HCEC 1CT (cell line): ENCODE measurements around the gene BBS4.
"Not testable (repeated sequence)": the region's sequence is repeated elsewhere in the genome, so short reads cannot be mapped to it uniquely, and the experiment has no call there.

Source experiments
- DNase-seq: peaks from one replicate; pipeline ENCODE4 v3.0.0-alpha.2; 2017

Gene BBS4, protein sequence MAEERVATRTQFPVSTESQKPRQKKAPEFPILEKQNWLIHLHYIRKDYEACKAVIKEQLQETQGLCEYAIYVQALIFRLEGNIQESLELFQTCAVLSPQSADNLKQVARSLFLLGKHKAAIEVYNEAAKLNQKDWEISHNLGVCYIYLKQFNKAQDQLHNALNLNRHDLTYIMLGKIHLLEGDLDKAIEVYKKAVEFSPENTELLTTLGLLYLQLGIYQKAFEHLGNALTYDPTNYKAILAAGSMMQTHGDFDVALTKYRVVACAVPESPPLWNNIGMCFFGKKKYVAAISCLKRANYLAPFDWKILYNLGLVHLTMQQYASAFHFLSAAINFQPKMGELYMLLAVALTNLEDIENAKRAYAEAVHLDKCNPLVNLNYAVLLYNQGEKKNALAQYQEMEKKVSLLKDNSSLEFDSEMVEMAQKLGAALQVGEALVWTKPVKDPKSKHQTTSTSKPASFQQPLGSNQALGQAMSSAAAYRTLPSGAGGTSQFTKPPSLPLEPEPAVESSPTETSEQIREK

GRCh38 chr15:72685925-72686794 is at the start of gene BBS4, which contains the start of gene HIGD2B:
TSS of gene BBS4 (plus strand) at chr15:72686207. CDS start at chr15:72686228, 21 bp downstream.
TSS of gene HIGD2B (minus strand) at chr15:72686182. CDS start at chr15:72676374, 9,808 bp downstream.
- DNase-seq: peak; percentile 83

DNA sequence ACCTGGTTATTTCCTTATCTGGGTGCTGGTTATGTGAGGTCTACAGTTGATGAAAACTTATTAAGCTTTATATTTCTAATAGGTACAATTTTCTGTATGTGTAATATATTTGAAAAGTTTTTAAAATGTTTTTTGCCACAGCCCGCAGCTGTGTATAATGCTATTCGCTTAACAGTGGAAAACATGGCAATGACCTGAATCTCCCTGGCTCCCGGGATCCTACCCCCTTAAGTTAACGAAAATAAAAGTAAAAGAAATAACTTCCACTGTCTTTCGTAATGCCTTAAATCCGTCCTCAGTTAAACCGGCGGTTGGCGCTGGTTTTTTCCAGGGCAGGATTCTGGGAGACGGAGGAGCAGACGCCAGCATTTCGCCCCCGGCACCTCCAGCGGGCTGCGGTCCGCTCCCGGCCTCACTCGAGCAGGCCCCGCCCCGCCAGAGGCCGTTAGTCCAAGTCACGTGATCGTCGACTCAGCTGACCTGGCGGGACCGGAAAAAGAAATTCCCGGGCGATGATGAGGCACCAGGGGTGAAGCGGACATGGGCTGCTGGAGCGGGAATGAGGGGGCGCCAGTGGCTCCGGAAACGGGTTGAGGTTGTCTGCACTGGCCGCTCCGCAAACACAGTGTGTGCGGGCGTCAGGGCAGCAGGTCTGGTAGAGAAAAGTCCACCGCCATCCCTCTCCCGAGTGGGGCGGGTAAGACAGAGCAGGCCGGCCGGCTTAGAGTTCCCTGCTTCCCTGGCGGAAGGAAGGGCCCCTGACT is 49.3 kb upstream of the BBS4 start:
- DNase-seq: peak; percentile 49

GRCh38 chr15:72639759-72640483 is 46.1 kb upstream of the BBS4 start:
- DNase-seq: not testable (repeated sequence)

DNA sequence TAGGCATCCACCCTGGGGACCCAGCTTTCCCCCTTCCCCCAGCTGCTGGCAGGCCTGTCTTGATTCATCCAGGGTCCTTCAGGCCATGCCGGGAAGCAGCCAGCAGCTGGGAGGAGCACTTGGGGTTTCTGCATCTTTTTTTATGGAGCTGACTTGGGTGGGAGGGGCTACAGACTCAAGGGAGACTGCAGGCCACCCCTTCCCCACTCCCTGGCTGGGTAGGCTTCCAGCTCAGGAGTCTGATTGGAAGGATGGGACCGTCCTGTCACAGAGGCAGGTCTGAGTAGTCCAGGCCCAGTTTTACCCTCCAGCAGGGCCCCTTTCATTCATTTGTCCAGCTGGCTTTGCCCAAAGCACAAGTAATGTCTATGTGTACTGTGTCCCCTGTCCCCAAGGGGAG is 43.7 kb upstream of the BBS4 start:
- DNase-seq: not testable (repeated sequence)

GRCh38 chr15:72648631-72649253 is 37.3 kb upstream of the BBS4 start:
- not testable (repeated sequence) for DNase-seq

- DNase-seq: not testable (repeated sequence)
Measured at GRCh38 chr15:72654397-72654796, 31.6 kb upstream of the BBS4 start, which contains the start of gene GOLGA6B. TSS of gene GOLGA6B (plus strand) at chr15:72654697. CDS start at chr15:72654738, 41 bp downstream.

DNA sequence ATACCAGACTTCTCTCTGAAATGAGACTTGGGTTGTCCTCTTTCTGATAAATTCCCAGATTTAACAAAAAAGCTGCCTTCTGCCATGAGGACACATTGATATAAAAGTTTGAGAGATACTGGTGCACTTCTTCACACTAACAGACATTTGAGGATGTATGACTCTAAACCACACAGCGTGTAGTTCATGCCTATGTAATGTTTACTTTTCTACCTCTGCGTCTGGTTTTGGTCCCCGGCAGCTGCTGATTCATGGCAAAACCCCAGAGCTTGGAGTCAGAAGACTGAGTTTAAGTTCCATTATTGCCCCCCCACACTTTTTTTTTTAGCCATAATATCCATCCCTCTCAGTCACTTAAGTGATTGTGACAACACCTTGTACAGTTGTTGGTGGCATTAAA is 30.0 kb upstream of the BBS4 start:
- DNase-seq: not testable (repeated sequence)

GRCh38 chr15:72661081-72661480 is 24.9 kb upstream of the BBS4 start:
- DNase-seq: not testable (repeated sequence)

- not testable (repeated sequence) for DNase-seq
Measured at GRCh38 chr15:72663931-72664330, 22.1 kb upstream of the BBS4 start.

GRCh38 chr15:72665706-72666105 is 20.3 kb upstream of the BBS4 start:
- DNase-seq: not testable (repeated sequence)

GRCh38 chr15:72669803-72670202 is 16.2 kb upstream of the BBS4 start:
- DNase-seq: not testable (repeated sequence)

DNA sequence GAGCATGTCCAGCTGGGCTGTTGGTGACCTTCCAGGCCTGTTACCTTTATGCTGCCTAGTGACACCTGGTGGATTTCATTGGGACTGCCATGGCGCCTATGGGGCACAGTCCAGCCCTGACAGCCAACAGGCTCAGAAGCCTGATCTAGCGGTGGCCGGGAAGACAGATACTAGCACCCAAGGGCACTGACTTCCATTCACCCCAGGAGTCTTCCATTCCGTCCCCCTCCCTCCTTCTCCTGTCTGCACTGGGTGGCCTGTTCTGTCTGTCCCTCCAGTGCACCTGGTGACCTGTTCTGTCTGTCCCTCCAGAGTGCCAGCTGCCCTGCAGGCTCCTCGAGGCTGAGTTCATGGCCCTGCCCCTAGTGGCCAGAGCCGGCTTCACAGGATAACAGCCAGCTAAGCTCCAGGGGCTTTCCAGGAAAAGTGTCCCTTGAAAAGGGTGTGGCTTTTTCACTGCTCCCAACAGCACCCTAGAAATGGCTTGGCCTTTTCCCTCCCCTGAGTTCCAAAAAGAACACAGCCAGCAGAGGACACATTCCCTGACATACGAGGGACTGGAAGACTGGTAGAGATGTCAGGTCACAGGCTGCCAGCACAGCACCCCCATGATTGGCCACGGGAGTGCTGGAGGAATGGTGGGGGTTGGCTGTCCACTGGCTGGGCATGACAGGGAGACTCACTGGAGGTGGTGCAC is 15.2 kb upstream of the BBS4 start:
- DNase-seq: peak; percentile 57

DNA sequence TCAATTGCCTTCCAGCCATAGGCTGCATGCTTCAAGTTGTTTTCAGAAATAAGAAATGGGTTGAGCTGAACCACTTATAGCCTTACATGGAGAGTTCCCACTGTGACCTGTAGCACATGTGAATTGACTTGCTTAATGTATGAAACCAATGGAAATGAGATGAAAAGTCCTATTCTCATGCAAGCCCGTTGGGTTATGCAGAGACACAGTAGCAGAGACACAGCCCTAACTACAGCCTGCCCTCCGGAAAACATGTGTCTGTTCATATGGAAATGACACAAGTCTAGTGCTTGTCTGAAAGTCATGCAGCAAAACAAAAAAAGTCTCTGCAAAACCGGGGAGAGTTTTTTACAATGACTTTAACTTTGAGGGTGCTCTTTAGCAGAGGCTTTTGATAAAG is 14.5 kb upstream of the BBS4 start:
- DNase-seq: no peak

DNA sequence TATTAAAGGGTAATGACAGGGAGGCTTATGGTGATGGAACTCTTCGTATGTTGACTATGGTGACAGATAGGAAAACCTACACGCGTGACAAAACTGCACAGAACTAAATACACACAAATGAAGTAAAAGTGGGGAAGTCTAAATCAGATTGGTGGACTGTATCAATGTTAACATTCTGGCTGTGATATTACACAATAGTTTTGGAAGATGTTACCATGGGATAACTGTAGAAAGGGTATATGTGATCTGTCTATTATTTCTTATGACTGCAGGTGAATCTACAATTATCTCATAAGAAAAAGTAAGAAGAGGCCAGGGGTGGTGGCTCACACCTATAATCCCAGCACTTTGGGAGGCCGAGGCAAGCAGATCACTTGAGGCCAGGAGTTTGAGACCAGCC is 9.2 kb upstream of the BBS4 start:
- no peak for DNase-seq

GRCh38 chr15:72680931-72681330 is 5.1 kb upstream of the BBS4 start:
- no peak for DNase-seq

GRCh38 chr15:72682772-72683171 is 3.2 kb upstream of the BBS4 start:
- DNase-seq: no peak

DNA sequence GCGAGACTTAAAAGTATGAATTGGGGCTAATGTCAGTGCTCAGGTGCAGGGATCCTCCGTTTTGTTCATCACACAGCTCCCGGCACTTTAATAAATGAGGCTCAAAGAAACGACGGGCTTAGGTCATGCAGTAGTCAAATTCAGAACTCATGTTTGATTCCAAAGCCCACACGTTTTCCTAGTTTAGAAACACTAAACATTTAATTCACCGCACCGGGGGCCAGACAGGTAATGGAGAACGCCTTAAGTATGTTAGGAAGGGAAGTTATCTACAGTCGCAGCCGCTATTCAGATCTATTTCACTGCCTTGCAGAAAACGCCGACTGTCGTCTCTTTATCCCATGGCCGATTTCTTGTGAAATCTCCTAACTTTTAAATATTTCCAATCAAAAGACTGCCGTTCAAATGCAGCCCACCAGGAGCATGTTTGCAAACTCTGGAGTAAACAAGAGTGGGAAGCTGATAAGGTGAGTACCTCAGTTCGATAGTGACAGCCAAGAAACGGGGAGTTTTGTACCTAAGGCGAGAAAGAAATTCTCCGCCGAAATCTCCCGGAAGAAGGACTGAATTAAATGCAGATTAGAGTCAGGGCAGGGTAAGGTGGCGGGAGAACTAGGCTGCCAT is 594 bp upstream of the BBS4 start:
- DNase-seq: no peak

GRCh38 chr15:72688697-72689096 is 2.7 kb downstream of the BBS4 start:
- DNase-seq: no peak

GRCh38 chr15:72690938-72691337 is 4.9 kb downstream of the BBS4 start:
- no peak for DNase-seq

- DNase-seq: no peak
Measured at GRCh38 chr15:72698938-72699337, 12.9 kb downstream of the BBS4 start.
